Measurements from ENCODE around the gene SLC35F2. TPM values are rescaled to one million over a fixed set of nuclear protein-coding genes. Genes with fewer than 3 reads are reported as not detected.
"Not testable (repeated sequence)": the region's sequence is repeated elsewhere in the genome, so short reads cannot be mapped to it uniquely, and the experiment has no call there.

The SLC35F2 gene
- total and polyA plus RNA-seq, 2 donors (not counting 1 experiment from before 2014, with no cell fraction given): 2.8 to 7.4 TPM

DNA sequence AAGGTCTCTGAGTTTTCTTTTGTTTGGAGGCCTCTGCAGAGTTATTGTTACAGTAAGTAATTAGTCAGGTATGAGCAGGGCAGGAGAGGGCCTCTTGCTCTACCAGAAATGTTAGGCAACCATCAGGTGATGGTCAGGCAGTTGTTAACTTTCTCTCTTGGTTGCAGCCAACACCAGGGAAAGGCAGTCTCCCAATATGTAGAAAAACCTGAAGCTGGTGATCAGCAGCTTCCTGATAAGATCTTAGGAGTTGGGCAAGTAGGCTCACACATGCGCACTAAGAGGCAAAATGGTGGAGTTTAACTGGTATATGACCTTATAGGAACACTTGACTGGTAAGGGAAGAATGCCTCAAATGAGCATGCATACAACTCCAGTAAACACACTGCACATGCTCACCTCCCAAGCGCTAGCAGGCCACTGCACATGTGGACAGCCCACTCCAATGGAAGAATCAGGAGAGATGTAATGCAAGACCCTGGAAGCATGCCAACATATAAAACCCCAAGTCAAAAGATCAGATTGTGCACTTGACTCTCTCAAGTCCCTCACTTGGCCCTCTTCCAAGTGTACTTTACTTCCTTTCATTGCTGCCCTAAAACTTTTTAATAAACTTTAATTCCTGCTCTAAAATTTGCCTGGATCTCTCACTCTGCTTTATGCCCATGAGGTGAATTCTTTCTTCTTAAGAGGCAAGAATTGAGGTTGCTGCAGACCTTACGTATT is 23.7 kb upstream of the SLC35F2 start:
- H2AFZ ChIP-seq (ENCODE audit: low read length): no peak overlapping the region
- H3K9me3 ChIP-seq (ENCODE audit: control insufficient read depth, insufficient read depth, low read depth, low read length): no peaks in the 10 kb centered on the region
- H3K27me3 ChIP-seq (ENCODE audit: control insufficient read depth, insufficient read depth, low read length): no peaks in the 10 kb centered on the region
- H4K20me1 ChIP-seq (ENCODE audit: control insufficient read depth, extremely low read depth, insufficient read depth, low read length): no peaks in the 10 kb centered on the region
- no peak overlapping the region for H3K27ac ChIP-seq (ENCODE audit: insufficient read depth, low read length)
- no peak overlapping the region for H3K4me3 ChIP-seq (replicated peaks in 1 of 4; ENCODE audit: control extremely low read depth in 1 of 4, insufficient read depth in 1 of 4, low read depth in 3 of 4, low read length in 4 of 4)
- H3K36me3 ChIP-seq (ENCODE audit: control insufficient read depth, insufficient read depth, low read length): no peaks in the 10 kb centered on the region
- DNase-seq (ENCODE audit: low read depth in 2 of 2): no peak
- no peak overlapping the region for H3K9ac ChIP-seq (ENCODE audit: insufficient read depth, low read length)
- no peak overlapping the region for H3K4me2 ChIP-seq (ENCODE audit: extremely low read depth, insufficient read depth, low read length)
- TF ChIP-seq EZH2 (IDR thresholded peaks at IDR 0.05; ENCODE audit: low read length, missing control alignments): no peak
- TF ChIP-seq, protein P1, sequence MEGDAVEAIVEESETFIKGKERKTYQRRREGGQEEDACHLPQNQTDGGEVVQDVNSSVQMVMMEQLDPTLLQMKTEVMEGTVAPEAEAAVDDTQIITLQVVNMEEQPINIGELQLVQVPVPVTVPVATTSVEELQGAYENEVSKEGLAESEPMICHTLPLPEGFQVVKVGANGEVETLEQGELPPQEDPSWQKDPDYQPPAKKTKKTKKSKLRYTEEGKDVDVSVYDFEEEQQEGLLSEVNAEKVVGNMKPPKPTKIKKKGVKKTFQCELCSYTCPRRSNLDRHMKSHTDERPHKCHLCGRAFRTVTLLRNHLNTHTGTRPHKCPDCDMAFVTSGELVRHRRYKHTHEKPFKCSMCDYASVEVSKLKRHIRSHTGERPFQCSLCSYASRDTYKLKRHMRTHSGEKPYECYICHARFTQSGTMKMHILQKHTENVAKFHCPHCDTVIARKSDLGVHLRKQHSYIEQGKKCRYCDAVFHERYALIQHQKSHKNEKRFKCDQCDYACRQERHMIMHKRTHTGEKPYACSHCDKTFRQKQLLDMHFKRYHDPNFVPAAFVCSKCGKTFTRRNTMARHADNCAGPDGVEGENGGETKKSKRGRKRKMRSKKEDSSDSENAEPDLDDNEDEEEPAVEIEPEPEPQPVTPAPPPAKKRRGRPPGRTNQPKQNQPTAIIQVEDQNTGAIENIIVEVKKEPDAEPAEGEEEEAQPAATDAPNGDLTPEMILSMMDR (conservative IDR thresholded peaks at IDR 0.05 in 1 of 2, IDR thresholded peaks at IDR 0.05 in 1 of 2; ENCODE audit: low read depth in 1 of 2, low read length in 2 of 2): no peak
- H3K79me2 ChIP-seq (ENCODE audit: control insufficient read depth, insufficient read depth, low read length): no peaks in the 10 kb centered on the region
- no peaks in the 10 kb centered on the region for H3K4me1 ChIP-seq (ENCODE audit: control insufficient read depth, extremely low read depth, insufficient read depth, low read length)

DNA sequence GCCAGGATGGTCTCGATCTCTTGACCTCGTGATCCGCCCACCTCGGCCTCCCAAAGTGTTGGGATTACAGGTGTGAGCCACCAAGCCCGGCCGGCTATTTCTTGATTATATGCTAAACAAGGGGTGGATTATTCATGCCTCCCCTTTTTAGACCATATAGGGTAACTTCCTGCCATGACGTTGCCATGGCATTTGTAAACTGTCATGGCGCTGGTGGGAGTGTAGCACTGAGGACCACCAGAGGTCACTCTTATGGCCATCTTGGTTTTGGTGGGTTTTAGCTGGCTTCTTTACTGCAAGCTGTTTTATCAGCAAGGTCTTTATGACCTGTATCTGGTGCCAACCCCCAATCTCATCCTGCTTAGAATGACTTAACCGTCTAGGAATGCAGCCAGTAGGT is 22.9 kb upstream of the SLC35F2 start:
- H3K4me2 ChIP-seq (ENCODE audit: extremely low read depth, insufficient read depth, low read length); H3K4me1 ChIP-seq (ENCODE audit: control insufficient read depth, extremely low read depth, insufficient read depth, low read length); H3K27ac ChIP-seq (ENCODE audit: insufficient read depth, low read length); H2AFZ ChIP-seq (ENCODE audit: low read length); H3K9me3 ChIP-seq (ENCODE audit: control insufficient read depth, insufficient read depth, low read depth, low read length); H3K27me3 ChIP-seq (ENCODE audit: control insufficient read depth, insufficient read depth, low read length); H4K20me1 ChIP-seq (ENCODE audit: control insufficient read depth, extremely low read depth, insufficient read depth, low read length); H3K9ac ChIP-seq (ENCODE audit: insufficient read depth, low read length); H3K36me3 ChIP-seq (ENCODE audit: control insufficient read depth, insufficient read depth, low read length); H3K4me3 ChIP-seq (replicated peaks in 1 of 4; ENCODE audit: control extremely low read depth in 1 of 4, insufficient read depth in 1 of 4, low read depth in 3 of 4, low read length in 4 of 4); H3K79me2 ChIP-seq (ENCODE audit: control insufficient read depth, insufficient read depth, low read length): not testable (repeated sequence)
- peak in 1 of 2 donors; percentile 49 for DNase-seq (ENCODE audit: low read depth in 2 of 2)

DNA sequence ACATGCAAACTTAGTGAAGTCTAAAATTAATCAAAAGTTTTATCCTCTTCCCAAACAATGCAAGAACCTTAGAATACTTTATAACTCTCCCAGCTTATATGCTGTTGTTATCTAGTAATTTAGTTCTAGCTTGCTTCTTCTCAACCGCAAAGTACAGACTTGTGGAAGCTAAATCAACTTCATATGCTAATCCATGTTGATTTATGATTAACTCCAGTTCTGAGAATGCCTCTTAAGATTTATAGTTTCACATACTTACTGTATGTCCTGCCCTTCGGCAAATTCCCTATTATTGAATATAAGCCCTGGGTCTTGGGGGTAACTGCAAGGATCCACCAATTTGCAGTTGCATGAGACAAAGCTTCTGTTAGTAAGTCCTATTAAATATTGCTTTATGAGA is 17.6 kb upstream of the SLC35F2 start:
- H3K4me1 ChIP-seq (ENCODE audit: control insufficient read depth, extremely low read depth, insufficient read depth, low read length): no peaks in the 10 kb centered on the region
- no peak for TF ChIP-seq EZH2 (IDR thresholded peaks at IDR 0.05; ENCODE audit: low read length, missing control alignments)
- TF ChIP-seq, protein P1 (conservative IDR thresholded peaks at IDR 0.05 in 1 of 2, IDR thresholded peaks at IDR 0.05 in 1 of 2; ENCODE audit: low read depth in 1 of 2, low read length in 2 of 2): no peak
- no peak overlapping the region for H3K9ac ChIP-seq (ENCODE audit: insufficient read depth, low read length)
- no peak overlapping the region for H2AFZ ChIP-seq (ENCODE audit: low read length)
- H3K27me3 ChIP-seq (ENCODE audit: control insufficient read depth, insufficient read depth, low read length): no peaks in the 10 kb centered on the region
- no peak overlapping the region for H3K27ac ChIP-seq (ENCODE audit: insufficient read depth, low read length)
- no peak overlapping the region for H3K4me3 ChIP-seq (replicated peaks in 1 of 4; ENCODE audit: control extremely low read depth in 1 of 4, insufficient read depth in 1 of 4, low read depth in 3 of 4, low read length in 4 of 4)
- H3K79me2 ChIP-seq (ENCODE audit: control insufficient read depth, insufficient read depth, low read length): no peaks in the 10 kb centered on the region
- H3K36me3 ChIP-seq (ENCODE audit: control insufficient read depth, insufficient read depth, low read length): no peaks in the 10 kb centered on the region
- DNase-seq (ENCODE audit: low read depth in 2 of 2): no peak
- no peaks in the 10 kb centered on the region for H4K20me1 ChIP-seq (ENCODE audit: control insufficient read depth, extremely low read depth, insufficient read depth, low read length)
- H3K9me3 ChIP-seq (ENCODE audit: control insufficient read depth, insufficient read depth, low read depth, low read length): no peaks in the 10 kb centered on the region
- no peak overlapping the region for H3K4me2 ChIP-seq (ENCODE audit: extremely low read depth, insufficient read depth, low read length)

Measured in fibroblast of lung (primary cell).